NCI-H2107 (cell line): ENCODE results near the gene ARHGEF38.

Source experiments
- DNase-seq: peaks from one replicate; lab custom pipeline; 2025; lab: John Stamatoyannopoulos, UW

ARHGEF38 gene

DNA sequence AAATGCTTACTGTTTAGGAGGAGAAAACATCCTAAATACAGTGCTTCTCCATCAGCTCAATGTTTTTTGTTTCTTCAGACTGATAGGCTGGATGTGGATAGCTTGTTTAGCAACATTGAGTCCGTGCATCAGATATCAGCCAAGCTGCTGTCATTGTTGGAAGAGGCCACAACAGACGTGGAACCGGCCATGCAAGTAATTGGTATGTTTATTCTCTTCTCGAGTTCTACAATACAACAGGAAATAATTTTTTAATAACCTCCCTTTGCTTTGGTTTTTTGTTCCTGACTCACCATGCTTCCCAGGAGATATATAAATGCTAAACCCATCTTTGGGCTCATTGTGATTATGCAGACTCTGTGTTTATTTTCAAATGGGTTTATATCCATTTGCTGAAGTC lies 60.9 kb downstream of the ARHGEF38 start:
- no peak for DNase-seq

DNA sequence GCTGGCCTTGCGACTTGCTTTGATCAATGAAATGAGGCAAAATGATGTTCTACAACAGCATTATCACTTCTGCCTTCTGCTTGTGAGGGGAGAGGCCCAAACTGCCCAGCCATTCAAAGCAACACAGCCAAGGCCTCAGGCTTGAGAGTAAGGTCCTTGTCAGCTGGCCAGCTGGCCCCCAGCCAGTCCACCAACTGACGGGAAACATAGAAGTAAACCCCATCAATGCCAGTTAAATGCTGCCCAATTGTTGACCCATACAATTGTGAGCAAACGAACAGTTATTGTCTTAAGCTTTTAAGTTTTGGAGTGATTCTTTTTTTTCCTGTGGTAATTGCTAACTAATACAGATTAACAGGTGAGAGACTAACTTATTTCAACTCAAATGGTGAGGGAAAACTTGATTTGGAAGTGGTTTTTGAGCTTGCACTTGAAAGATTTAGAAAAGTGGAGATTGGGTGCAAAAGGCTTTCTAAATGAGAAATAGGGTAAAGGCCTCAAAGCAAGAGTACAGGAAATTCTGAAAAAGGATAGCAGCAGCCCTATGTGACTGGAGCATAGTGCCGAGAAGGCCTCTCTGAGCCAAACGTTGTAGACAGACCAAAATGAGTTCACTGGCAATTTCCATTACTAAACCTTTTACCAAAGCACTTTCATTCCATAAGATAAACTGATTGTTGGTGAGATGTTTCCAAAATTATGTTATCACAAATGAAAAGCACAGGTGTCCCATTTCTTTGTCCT lies 66.9 kb downstream of the ARHGEF38 start:
- DNase-seq, result no peak

DNA sequence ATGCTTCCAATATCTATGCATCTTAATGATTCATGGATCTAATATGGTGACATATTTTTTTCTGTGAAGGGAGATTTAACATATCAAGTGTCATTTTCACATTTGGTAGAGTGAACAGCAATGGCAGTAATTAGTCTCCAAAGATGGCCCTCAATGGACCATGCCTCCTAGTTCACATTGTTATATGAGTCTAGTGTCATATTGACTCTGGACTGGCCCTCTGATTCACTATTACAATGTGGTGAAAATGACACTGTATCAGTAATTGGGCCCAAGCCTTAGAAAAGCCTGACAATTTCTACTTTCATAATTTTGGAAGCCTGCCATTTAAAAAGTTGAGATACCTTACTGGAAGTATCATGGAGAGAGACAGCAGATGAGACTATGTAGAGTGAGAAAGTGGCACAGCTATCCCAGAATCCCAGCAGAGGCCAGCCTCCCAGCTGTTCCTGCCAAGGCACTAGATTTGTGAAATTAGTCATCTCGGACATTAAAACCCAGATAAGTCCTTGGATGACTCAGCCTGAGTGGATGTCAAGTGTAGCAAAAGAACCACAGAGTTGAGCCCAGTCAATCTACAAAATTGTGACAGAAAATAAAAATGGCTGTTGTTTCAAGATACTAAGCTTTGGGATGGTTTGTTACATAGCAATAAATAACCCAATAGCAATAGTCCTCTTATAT lies 68.4 kb downstream of the ARHGEF38 start:
- no peak for DNase-seq

DNA sequence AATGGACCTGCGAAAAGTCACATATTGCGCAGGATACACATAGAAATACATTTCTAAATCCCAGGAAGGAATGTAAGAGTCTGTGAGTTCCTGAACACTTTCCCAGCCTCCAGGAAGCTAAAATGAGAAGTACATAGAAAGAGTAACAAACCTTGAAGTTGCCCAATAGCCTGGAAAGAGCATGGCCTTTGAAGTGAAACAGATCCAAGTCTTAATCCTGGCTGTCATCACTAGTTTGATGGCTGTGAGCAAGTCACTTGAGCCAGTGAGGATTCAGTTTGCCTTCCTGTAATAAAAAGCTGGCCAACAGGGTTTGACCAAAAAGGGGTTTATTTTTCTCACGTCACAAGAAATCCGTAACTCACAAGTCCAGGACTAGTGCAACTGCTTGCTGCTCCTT lies 69.8 kb downstream of the ARHGEF38 start:
- DNase-seq, result no peak

DNA sequence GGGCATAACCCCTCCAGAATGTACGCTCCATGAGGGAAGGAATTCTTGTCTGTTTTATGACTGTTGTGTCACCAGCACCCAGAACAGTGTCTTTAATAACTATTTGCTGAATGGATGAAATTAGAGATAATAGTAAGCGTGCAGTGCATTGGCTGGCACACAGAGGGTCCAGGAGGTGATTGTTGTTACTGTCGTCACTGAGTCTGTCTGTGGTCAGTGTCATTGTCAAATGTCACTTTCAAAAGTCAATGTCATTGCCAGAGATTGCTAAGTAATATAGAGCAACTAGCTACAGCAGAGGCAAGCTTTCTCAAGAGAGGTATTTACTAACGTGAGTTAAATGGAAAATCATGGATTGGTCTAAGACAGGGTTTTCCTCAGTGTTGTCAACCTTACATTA lies 70.7 kb downstream of the ARHGEF38 start:
- DNase-seq, result no peak

DNA sequence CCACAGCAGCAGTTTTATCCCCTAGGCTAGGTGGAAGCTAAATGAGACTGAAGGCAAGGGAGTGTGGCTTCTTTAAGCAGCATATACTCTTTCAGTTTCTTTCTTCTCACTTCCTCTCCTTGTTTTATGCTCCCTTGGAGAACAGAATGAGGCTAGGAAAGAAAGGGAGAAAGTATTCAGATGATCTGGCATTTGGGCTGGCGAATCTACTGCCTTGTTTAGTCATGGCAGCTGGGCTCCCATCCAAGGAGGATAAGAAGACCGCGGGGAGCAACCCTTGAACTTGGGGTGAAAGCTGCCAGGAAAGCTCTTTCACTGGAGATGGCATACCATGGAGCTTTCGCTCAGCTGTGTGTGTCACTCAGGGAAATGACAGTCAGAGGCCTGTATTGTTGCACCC lies 72.1 kb downstream of the ARHGEF38 start:
- no peak for DNase-seq

DNA sequence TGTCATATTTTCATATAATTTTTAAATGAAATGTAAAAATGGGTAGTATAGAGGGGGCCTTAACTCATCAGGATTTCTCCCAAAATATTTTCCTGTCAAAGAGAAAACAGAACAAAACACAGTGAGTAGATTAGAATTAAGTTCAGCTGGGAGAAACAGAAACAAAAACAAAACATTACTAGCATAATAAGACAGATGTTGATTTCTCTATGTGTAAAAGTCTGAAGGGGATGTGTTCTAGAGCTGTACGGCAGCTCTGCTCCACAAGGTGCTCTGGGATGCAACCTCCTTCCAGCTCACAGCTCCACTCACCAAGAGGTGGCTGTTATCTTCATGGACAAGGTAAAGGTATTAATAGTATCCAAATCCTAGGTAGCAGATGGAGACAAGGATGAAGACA lies 72.8 kb downstream of the ARHGEF38 start:
- DNase-seq, result no peak

DNA sequence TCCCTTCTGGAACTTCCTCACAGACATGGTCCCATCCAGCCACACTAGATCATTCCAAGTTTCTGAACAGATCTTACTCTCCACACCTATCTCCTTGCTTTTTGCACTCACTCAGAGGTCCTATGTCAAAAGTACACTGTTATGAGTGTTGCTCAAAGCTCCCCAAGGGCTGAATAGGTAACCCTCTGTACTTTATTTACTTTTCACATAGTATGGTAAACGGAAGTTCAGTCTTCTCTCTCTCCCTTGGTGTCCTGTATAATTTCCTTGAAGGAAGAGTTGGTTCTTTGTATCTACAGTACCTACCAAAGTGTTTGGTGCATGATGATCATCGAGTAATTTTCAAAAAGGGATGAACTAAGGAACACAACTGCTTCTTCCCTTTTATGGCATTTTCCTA lies 74.4 kb downstream of the ARHGEF38 start:
- DNase-seq, result no peak

DNA sequence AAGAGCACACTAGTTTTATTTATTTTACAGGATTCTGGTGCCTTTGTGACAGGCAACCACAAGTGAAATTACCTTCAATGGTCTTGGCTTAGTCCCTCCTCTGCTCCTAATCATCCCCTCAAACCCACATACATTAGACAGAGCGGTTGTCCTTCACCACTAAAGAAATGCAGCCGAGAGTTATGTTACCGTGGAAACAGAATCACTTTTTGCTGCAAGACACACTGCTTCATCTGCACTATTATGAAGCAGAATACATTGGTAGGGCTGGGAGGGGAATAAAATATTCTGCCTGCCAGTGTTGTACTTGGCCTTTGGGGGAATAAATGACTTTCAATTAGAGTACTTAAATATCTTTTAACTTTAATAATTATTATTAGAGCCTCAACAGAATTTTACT lies 75.2 kb downstream of the ARHGEF38 start:
- no peak for DNase-seq

DNA sequence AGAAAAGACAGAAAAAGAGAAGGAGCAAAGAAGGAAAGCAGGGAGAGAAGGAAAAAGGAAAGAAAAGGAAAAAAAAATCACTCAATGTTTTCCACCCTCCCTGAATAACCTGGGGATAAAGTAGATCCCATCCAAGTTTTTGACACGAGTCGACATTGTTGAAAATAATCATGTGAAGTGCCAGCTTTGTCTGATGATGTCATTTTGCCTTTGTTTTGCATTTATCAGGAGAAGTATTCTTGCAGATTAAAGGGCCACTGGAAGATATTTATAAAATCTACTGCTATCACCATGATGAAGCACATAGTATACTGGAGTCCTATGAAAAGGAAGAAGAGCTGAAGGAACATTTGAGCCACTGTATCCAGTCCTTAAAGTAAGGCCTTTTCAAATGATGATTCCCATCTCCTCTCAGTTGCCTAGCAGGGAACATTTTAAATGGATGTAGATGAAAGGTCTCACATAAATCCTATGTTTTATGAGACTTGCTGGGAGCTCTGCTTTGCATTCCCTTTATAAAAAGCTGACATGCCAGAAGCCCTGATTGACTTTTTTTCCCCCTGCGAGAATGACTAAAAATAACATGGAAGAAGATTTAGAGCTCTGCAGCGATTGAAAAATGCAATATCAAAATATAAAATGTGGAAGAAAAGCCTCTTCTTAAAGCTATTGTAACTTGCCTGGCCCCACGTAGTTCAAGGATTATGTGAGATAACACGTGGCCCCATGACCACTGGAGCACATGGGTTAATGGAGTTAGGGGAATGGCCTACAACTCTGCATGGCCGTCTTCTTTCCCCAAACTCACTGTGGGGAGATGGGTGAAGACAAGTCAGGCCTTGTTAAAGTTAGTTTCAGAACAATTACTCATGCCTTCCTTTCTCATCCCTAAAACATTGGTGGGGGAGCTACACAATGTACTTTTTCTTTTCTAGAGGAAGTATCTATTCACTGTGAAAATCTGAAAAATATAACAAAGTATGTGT lies 78.5 kb downstream of the ARHGEF38 start:
- no peak for DNase-seq

DNA sequence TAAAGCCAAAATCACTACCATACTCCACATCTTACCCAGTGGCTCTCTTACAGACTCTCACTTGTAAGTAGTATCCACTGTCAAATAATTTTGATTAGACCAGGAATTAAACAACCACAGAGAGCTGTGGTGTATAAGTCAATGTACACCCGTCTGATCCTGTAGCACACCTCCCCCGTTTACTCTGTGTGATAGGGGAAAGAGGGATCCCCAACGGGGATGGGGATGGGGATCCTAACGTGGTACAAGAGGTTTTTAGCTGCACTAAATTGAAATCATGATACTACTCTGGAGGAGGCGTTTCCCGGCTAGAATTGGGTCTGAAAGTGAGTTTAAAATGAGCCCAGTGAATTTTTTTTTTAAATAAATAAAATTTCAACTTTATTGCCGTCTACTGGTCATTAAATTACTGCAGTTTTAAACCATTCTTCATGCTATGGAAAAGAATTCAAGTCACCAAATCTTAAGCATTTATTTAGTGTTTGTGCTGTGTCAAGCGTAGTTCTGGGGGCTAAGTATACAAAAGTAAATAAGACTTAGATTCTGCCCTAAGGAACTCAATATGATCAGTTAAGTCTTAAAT lies 79.5 kb downstream of the ARHGEF38 start:
- DNase-seq, result peak; percentile 3

DNA sequence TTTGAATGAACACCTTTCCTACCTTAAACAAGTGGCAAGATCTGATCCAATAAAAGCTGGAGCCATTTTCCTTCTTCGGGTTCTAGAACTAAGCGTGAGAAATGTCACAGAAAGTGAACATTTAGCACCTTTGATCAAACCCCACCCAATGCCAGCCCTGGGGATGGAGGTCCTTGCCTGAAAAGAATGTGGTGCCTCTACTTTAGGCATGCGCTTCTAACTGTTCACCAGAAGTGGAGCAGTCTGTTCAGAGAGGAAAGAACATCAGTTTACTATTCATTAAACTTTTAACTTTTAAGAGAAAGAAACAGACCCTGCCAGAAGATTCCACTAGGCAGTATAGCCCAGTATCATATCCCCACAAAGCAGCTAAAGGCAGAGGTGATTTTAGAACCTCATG lies 80.2 kb downstream of the ARHGEF38 start:
- DNase-seq, result no peak

DNA sequence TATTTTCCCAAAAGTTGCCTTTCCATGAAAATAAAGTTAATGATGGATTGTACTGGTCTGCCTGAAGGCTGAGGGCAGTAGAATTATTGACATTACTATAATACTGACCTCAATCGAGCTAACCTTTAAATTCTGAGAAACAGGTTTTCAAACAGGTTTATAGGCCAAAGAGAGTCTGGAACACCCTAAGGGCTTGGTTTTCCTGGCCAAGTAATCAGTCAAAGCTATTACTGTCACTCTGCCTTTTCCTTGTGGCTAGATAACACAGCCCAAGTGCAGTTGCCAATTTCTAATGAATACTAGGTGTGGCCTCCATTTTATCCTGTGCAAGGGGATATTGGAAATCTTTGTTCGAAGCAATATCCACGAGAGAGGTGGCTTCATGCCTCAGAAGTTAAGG lies 80.8 kb downstream of the ARHGEF38 start:
- DNase-seq, result no peak

DNA sequence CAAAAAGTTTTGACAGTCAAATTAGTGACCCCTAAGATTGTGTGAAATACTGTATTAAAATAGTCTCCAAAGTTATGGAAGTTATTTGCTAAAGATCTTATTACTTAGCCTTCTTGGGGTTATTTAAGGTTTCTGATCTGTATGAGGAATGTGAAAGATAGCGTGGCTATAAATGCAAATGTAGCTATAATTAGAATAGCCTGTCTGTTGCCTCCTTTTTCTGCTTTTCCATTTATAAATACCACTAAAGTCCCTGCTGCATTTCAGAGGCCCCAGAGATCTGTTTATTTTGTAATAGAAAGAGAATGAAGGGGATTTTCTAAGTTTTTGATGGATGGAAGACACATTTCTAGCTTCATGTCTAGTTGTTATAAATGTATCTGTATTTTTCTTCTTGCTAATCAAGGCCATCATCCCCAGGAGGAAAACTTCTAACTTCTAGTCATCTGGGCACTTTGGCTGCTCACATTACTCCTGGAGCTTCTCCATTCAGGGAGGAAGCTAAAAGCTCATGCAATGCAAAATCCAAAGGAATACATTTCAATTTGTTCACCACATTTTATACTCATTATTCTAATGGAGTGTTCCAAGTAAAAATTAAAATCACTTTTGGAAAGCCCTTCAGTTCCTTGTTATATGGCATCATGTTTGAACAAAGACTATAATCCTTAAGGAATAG lies 82.1 kb downstream of the ARHGEF38 start:
- no peak for DNase-seq

DNA sequence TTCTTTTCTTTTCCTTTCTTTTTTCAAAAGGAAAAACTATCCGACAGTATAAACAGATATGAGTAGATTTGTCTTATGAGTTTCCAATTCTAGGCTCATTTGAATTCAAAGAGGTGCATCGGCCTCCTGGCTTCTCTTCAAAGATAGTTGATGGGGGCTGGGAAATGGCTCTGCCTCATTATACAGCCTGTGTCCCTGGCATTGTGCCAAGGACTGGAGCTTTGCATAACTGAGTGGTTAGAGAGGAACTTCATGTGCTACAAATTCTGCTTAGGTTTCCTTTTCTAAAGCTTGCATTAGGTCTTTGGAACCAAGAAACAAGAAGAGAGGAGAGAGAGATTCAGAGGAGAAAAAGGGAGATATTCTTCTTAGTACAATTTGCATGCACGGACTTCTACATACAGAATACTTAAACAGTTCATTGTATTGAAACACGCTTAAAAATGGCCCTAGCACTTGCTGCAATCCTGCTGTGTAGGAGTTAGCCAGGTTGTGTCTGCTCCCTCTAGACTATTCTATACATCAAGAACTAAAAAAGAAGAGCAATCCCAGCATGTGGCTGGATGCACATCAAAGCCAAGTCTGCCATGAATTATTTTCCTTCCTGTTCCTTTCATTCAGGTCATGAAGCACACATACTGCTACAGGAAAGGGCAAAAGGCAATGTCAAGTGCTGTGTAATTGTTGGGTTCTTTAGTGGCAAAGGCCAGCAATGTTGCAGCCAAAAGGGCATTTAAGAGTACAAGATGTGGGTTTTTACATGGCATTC lies 85.2 kb downstream of the ARHGEF38 start:
- peak; percentile 22 for DNase-seq

DNA sequence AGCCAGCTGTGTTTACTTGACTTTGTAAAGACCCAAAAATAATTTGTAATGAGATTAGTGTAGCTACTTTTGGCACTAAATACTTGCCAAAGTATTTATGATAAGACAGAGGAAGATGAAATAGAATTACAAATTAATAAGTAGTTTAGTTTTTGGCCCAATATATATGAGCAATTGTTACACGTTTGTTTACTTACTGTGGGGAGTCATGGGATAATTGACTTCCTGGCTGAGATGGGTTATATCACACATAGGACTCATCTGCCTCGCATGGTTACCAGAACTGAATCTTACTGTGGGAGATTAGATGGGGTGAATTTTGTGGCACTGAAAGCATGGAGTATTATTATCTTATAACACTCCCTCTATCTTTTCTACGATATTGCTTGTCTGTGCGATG lies 89.4 kb downstream of the ARHGEF38 start:
- no peak for DNase-seq

DNA sequence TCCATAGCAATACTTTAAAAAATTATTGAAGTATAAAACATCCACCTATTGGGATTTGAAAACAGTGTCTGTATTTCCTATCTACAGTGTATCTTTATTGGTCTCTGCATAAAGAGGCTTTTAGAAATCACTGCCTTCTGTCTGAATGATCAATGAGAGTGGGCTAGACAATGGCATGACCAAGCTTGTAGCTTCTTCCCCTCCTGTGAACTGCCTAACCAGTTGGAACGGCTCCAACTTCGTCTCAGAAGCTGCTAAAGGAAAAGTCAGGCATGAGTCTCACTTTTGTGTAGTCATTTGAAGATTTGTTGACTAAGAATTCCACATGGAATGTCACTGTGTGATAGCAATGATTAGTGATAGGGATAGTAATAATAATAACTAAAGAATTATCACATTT lies 91.8 kb downstream of the ARHGEF38 start:
- no peak for DNase-seq

DNA sequence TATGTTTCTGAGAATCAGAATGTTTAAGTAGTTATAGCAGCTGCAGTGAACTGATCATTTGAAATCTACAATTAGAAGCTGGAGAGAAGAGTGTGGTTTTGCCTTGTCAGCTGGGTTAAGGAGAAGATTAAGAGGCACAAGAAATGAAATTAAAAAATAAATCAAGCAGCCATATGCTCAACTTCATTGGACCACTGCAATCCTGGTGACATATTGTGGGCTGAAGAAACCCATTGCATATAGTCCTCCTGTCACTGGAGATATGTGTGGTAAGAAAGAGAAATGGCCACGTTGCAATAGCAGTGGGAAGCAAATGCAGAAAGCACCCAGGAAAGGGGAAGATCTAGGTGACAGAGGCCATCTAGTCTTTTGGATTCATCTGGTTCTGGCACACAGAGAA lies 93.0 kb downstream of the ARHGEF38 start:
- no peak for DNase-seq

DNA sequence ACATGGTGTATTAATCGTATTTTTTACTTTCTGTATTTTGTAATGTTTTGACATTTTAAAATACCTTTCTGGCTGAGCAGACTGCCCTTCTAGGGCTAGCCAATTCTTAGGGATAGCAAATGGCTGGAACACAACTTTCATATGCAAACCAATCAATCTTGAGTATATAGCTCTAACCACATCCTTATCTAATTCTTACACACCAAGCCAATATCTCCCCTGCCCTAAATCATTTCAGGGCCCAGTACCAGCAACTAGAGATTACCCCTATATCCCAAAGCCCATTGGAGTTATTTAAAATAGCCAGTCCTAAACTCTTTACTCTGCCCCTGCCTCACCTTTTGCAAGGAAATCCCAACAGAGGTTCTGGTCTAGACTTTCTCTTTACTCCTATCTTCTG lies 97.8 kb downstream of the ARHGEF38 start:
- no peak for DNase-seq

DNA sequence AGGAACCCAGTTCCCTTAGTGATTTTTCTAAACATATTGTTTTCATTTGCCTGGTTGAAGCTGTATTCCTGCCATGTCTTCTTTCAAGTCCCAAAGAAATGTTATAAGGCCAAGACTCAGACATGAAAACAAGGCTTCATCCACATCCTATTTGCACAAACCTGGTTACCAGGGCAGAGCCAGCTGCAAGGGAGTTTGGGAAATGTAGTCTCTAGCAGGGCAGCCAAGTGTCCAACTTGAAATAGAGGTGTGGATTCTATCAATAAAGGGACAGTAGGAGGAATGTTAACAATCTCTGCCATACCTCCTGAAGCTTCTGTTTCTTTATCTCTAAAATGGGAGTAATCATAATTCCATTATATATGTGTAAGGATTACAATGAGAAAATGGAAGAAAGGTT lies 99.5 kb downstream of the ARHGEF38 start:
- no peak for DNase-seq

DNA sequence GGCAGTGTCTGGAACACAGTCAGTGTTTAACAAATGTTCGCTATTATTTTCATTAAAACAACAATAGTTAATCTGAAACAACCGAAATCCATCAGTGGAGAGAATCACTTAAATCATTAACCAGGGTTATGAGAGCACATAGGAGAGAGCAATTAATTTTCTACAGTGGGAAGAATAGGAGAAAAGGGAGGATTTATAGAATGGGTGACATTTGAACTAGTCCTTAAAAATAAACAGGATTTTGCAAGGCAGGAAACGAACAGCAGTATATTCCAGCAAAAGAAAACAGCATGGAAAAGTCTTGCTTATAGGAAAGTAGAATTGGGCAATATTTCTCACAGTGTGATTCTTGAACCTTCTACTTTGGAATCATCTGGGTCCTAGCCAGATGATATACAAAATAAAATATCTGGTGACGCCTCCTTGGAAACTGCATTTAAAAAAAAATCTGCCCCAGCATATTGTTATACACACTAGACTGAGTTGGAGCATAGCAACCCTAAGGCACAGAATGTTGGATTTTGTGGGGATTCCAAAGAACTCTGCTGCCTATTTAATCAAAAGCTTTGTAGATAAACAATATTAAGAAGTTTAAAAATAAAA lies 100.0 kb downstream of the ARHGEF38 start:
- DNase-seq, result no peak
